GM12874 (cell line): Measurements from ENCODE around the gene RCOR1.

Source experiments
- CTCF ChIP-seq: IDR thresholded peaks from 2 replicates; pipeline ENCODE4 v1.5.1; 2011; ENCODE audit warnings: low read depth, mild to moderate bottlenecking, control low read depth, low read length, moderate library complexity; ENCODE audit not compliant: insufficient read depth

Gene RCOR1

GRCh38 chr14:102666635-102667034 is 74.2 kb downstream of the RCOR1 start:
- TF ChIP-seq CTCF = no peak

- no peak for TF ChIP-seq CTCF
Observed at GRCh38 chr14:102667703-102668102, 75.3 kb downstream of the RCOR1 start.

GRCh38 chr14:102668291-102668873 is 75.9 kb downstream of the RCOR1 start:
- TF ChIP-seq CTCF = no peak

GRCh38 chr14:102671410-102671809 is 79.0 kb downstream of the RCOR1 start:
- no peak for TF ChIP-seq CTCF

GRCh38 chr14:102672410-102672960 is 80.0 kb downstream of the RCOR1 start:
- TF ChIP-seq CTCF = no peak

GRCh38 chr14:102675396-102675795 is 82.9 kb downstream of the RCOR1 start:
- no peak for TF ChIP-seq CTCF

- no peak for TF ChIP-seq CTCF
Observed at GRCh38 chr14:102678394-102678793, 85.9 kb downstream of the RCOR1 start.
